ENCODE measurements around the gene CD96.

DNA sequence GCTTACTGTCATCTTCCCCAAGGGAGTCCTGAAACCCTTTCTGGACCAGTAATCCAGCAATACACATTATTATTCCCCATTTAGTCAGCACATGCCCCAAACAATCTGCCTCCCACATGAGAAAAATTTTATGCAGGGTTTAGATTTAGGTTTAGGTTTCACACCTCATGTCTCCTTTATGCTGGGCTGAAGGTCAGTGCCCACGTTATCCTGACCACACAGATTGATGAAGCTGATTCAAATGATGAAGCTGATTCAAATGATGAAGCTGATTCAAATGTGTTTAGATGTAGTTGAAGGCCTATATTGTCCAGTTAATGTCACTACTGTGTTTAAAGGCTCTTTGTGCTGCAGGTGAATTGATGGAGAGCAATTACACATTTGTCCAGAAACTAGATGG lies 71.3 kb downstream of the CD96 start:
- TF ChIP-seq CTCF (IDR thresholded peaks at IDR 0.05) (no peak), POLR2A (IDR thresholded peaks at IDR 0.05) (no peak)

All from body of pancreas (tissue), 4 donors.